GM21390 (cell line): Measurements from ENCODE around the gene WBP2NL.

ENCODE experiments used
- ATAC-seq: cut with Tn5 transposase; IDR thresholded peaks from one replicate; pipeline ENCODE4 v1.9.1; 2021; ENCODE audit not compliant: unreplicated experiment

WBP2NL gene

DNA sequence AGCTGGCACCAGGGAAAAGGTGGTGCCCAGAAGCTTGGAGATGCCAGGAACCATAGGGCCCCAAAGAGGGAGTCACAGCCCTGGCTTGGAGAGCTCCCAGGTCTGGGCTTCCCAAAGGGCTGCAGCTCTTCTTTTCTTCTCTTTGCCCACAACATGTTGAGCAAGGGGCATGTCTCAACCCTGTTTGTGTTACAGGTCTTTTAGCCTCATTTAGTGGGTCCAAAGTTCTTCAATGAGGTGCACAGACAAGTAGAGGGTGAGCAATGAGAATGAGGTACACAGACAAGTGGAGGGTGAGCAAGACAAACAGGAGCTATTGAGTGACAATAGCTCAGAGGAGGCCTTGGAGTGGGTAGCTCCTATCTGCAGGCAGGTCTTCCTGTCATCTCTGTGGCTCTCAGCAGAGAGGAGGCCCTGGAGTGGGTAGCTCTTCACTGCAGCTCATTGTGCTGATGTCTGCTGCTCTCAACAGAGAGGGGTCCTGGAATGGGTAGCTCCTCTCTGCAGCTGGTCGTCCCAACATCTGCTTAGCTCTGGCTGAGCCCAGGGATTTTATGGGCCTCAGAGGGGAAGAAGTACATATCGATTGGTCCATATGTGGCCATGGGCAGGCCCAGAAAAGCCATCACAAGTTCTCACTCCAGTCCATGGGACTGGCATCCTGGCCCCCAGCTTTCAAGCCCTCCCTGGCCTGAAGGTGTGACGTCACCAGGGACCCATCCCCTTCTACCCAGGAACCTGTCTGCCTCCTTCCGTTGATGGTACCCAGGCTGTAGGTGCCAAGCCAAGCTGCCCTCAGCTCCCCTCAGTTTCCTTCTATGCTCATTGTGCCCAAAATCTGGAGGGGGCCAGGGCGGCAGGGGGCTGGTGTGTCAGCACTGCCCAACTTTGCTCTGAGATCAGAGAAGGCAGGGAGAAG lies 34.9 kb downstream of the WBP2NL start:
- no peak for ATAC-seq

DNA sequence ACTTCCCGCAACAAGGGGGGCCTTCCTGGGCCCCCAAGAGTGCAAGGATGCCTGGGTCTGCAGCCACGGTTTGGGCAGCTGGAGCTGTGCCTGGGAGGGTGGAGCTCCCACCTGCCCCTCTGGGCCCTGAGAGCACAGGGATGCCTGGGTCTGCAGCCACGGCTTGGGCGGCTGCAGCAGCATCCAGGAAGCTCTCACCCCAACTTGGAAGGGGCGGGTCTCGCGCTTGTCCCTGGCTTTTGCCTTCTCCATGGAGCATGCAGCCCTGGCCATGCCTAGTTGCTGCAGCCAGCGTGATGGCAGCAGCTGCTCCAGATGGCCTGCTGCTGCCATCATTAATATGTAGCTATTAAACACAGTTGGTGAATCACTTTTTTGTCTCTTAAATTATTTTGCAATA lies 36.7 kb downstream of the WBP2NL start:
- ATAC-seq, result no peak

DNA sequence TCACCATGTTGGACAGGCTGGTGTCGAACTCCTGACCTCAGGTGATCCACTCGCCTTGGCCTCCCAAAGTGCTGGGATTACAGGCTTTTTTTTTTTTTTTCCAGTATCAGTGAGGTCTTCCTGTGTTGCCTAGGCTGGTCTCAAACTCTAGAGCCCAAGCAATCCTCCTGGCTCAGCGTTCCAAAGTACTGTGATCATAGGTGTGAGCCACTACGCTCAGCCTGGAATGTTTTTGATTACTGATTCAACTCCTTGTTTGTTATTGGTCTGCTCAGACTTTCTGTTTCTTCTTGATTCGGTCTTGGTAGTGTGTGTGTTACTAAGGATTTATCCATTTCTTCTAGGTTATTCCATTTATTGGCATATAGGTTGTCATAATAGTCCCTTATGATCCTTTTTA lies 40.7 kb downstream of the WBP2NL start:
- no peak for ATAC-seq

DNA sequence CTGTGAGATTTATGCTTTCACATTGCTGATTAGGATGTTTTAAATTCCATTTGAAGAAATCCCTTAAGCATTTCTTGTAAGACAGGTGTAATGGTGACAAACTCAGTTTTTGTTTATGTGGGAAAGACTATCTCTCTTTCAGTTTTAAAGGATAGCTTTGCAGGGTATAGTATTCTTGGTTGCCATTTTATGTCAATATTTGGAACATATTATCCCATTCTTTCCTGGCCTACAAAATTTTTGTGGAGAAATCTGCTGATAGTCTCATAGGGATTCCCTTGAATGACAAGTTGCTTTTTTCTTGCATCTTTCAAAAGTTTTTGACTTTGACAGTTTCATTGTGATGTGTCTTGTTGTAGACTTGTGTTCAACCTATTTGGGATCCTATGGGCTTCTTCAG lies 43.2 kb downstream of the WBP2NL start:
- no peak for ATAC-seq

DNA sequence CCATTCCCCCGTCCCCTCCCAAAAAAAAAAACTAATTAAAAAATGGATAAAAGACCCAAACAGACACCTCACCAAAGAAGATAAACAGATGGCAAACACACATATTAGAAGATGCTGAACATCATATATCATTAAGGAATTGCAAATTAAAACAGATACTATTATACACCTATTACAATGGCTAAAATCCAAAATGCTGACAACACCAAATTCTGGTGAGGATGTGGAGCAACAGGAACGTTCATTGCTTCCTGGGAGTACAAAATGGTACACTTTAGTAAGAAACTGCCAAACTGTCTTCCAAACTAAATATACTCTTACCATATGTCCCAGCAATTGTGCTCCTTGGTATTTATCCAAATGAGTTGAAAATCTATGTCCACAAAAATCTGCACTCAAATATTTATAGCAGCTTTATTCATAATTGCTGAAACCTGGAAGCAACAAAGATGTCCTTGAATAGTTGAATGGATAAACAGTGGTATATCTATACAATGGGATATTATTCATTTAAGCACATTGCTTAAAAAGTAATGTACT lies 52.1 kb downstream of the WBP2NL start:
- no peak for ATAC-seq

DNA sequence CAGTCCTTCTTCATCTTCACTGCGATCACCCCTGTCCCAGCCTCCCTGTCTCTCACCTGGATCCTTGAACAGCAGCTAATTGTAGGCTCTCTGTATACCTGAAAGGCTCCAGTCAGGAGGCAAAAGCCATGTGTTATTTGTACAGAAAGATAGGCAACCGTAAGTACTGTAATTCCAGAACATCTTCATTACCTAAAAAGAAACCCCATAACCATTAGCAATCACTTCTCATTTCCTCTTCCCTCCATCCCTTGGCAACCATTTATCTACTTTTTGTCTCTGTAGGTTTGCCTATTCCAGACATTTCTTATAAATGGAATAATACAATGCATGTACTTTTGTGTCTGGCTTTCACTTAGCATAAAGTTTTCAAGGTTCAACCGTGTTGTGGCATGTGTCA lies 54.2 kb downstream of the WBP2NL start:
- no peak for ATAC-seq

DNA sequence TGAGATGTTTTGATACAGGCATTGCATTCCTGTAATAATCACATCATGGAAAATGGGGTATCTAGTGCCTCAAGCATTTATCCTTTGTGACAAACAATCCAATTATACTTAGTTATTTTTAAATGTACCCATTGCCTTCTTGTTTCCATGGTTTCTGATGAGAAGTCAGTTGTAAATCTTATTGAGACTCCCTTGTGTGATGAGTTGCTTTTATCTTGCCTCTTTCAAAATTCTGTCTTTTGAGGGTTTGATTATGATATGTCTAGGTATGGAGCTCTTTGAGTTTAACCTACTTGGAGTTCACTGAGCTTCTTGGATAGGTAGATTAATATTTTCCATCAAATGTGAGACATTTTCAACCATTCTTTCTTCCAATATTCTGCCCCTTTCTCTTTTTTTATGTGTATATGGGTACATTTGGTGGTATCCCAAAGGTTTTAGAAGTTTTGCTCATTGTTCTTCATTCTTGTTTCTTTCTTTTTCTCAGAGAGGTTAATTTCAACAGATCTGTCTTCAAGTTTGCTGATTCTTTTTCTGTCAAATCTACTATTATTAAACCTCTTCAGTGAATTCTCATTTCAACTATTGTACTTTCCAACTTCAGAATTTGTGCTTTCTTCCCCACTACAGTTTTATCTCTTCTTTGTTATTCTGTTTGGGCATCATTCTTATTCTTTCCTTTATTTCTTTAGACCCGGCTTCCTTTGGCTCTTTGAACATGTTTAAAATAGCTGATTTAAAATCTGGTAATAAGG lies 58.3 kb downstream of the WBP2NL start:
- no peak for ATAC-seq

DNA sequence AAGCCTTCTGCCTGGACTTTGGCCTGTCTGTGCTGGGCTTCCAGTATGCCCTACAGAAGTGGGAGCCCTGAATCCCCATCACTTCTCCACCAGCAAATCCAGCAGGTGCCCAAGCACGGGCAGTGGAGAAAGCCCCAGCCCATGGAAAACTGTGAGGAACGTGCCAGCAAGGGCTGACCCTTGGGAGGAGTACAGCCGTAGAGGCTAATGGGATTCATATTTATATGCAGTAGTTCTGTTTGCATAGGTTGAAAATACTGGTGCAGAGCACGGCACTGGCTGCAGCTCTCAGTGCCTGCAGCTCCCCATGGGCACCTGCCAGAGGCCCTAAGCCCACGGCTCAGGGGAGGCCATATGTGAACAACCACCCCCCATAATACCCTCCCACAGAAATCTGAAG lies 61.9 kb downstream of the WBP2NL start:
- no peak for ATAC-seq

DNA sequence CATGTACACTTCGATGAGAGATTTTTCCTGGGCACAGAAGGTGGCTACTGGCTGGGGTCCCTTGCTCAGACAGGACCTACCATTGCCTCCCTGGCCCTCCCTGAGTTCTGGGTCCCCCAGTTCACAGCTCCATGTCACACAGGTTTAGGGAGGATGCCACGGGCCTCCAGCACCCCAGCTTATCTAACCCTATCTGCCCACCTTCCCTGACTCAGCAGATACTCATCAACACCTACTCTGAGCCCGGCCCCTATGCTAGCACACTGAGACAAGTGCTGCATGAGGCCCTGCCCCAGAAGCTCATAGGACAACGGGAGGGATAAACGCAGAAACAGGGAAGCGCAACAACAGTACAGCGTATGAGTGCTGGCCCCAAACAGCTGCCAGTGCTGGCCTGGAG lies 62.5 kb downstream of the WBP2NL start:
- ATAC-seq, result no peak

DNA sequence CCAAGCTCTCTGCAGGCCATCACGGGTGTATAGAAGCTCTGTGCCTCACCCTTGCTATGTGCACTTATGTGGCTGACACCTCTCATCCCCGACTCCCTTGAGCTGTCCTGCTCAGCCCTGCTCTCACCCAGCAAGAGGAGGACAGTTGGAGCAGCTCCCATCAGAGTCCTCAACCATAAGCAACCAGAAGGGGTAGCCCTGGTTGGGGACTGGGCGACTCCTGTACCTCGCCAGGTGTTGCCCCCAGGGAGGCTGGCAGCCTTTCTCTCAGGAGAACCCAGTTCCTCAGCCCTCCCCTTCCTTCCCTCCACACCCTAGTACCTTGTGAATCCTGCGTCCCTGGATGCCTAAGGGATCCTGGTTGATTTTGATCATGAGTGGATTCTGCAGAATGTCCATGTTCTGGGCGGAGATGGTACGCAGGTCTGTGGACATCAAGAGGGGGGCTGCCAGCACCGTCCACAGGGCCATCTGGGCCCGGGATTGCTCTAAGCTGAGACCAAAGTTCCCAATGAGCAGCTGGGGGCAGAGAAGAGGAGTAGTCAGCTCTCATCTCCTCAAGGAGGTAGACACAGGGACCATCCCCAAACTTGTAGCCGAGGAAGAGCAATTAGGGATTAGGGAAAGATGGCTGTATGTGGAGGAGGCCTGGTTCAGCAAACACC lies 64.0 kb downstream of the WBP2NL start:
- ATAC-seq, result no peak

DNA sequence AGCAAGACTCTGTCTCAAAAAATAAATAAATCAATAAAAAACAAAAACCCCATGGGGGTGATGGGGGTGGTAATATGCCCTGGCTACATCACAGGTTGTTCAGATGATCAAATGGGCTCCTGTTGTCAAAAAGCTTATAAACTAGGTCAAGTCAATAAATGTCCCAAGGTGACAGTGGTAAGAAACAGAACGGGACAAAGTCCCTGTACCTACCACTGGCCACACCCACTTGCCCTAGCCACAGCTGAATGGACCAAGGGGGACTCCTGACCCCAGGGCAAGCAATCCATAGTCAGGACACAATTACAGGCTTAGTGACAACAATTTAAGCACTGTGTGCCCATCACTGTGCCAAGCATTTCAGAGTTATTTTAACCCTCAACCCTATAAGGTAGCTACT lies 66.0 kb downstream of the WBP2NL start:
- no peak for ATAC-seq

DNA sequence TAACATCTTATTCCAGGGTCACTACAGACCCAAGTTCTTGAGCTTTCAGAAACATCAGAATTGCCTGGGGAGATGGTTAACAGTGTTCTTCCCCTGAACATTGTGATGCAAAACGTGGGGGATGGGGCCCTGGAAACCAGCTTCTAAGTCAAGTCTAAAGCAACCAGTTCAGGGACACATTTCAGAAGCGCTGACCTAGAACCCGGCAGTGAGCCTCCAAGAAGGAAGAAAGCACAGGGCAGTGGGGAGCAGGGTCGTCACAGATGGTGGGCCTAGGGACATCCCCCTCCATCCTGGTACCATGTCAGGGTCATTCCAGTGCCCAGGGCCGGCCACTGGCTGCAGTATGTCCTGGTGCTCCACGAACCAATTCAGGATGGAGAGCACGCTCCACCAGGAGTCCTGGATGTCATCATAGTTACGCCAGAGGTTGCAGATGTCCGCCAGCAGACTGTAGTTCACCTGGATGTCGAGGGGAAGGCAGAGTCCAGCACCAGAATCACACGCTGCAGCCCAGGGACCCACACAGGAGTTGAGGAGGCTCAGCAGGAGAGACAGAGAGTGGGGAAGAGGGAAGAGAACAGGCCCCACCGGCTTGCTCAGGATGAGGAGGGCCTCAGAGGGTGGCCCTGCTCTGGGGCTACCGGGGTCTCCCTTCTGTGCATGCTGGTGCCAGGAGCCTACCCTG lies 67.0 kb downstream of the WBP2NL start:
- ATAC-seq, result no peak

DNA sequence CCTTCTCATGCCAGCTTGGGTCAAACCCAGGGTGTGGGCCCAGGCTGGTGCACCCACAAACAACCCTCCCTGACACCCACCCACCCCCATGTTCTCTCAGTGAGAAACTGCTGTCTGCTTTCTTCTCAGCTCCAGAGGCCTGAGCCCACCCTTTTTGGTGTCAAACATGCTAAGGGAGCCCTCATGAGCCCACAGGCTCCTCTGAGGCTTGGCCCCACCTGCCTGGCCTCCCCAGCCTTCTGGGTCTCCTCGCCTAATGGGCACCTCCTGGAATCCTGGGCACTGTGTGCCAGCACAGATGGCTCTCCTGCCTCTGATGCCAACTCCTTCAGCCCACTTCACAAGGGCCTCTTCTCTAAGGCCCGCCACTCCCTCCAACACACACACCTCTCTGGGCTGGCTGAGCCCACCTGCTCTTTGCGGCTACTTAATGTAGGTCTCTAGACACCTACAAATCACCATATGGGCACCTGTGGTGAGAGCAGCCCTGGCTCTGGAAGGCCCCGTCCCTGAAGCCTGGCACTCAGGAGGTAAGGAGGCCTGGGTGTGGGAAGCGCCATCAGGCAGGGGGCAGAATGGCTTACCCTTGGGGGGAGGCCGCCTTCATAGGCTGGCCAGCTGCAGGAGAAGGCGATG lies 67.7 kb downstream of the WBP2NL start:
- no peak for ATAC-seq

DNA sequence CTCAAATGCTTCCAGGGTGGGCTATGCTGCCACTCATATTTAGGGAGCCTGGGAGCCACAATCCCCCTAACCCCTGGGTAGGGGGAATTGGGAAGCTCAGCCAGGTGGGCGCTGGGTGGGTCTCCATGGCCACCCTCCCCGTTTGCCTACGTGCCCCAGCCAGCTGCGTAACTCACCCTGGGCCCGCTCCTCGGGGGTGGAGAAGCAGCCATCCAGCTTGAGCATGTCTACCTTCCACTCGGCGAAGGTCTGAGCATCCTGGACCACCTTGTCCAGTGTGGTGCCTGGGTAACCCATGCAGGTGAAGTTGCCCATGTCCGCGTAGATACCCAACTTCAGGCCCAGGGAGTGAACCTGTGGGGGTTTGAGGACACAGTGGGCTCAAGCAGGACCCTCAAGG lies 68.3 kb downstream of the WBP2NL start:
- no peak for ATAC-seq

DNA sequence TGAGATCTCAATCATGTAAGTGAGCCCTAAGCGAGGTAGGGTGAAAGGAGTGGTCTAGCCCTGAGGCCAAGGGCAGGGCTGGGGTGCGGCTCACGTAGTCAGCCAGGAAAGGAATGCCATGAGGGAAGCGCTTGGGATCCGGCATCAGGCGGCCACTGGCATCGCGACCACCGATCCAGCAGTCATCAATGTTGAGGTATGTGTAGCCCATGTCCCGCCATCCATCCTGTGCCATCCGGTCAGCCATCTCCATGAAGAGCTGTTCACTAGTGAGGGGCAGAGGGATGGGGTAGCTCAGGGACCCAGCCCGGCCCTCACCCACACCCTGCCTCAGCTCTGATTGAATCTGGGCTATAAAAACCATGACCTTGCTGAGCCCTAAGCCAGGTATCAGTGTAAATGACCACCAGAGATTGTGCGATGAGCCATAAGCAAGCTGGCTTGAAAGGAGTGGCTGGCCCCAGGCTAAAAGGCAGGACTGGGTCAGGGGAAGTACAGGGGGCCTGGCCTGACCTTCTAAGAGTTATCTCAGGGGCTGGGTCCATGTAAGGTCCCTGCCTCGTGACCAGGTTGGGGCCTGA lies 69.2 kb downstream of the WBP2NL start:
- no peak for ATAC-seq

DNA sequence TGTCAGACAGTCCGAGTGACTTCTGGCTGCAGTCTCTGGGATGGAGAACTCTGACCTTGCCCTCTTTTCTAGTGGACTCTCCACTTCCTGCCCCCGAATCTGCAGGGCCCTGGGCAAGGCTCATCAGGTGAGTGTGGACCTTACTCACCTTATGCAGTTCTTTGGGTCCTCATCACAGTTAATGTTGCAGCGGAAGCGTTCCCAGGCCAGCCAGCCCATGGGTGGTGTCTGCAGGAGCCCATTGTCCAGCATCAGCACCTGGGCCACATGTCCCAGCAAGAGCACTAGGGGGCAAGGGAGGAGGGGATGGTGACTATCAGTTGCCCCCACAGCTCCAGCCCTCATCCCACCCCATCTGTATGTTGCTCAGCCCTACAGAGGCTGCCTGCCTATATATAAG lies 69.7 kb downstream of the WBP2NL start:
- no peak for ATAC-seq

DNA sequence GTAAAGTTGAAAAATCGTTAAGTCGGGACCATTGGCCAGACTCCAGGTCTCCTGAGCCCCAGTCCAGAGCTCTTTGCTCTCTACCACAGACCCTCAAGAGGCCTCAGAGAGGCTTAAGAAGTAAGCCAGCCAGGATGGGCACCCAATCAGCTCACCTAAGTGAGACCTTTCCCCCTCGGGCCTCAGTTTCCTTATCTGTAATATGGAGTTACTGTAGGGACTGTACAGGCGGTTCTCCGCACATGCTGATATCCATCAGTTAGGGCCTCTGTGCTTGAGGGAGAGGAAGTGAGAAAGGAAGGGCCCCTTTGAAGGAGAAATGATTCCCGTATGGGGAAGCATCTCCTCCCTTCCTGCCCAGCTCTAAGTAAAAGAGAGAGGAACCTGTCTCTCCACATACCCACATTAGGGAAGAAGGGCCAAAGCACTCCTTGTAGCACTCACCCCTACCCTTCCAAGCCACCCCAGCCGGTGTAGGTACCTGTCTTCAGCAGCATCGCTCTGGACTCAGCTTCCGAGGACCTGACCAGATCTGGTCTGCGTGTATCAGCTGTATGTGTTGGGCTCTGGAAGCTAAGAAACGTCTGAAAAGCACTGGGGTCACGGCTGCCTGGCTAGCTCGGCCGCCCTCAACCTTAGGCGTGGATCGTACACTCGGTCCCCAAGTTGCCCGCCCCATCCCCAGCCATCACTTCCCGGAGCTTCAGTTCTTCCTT lies 71.4 kb downstream of the WBP2NL start:
- ATAC-seq, result peak; percentile 26

DNA sequence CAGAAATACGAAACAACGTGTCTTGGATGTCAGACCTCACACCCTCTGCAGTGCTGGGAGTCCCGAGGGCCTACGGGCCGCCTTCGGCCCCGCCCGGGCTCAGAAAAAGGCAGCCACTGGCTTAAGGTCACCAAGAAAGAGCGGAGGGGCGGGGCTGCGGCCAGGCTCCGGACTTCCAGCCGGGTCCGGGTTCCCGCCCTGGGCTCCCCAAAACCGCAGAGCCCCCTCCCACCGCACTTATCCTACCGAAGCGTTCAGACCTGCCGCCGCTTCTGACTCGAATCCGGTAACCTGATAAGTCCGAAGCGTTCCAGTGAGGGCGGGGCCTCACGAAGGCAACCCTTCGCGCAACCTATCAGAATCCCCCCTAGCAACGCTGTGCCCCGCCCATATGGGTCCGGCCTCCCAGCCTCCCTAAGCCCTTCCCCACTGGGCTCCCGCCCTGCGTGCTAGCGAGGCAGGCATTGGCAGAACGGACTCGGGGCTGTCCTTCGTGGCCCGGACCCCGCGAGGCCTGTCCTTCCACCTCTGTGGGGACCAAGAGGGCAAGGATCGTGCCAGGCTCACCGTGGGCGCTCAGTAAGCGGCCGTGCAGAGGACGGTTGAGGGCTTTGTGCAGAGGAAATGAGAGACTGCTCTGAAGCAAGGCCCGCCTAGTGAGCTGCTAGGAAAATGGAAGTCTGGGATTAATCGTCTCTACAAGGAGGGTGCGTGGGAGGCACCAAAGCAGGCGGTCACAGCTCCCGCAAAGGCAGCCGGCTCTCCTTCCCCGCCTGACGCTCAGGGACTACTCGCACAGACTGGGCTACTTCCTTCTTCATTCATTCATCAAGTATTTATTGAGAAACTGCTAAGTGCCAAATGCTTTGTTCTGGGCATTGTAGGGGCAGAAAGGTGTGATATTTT lies 72.2 kb downstream of the WBP2NL start, which contains the start of gene NAGA:
TSS of gene NAGA (minus strand) at position 296 of the 906 bp plus-strand sequence. CDS start 515 bp downstream, outside the sequence.
- ATAC-seq, result peak; percentile 91
